GM18861 (cell line): ENCODE data around the gene FHL1.
"Not testable (repeated sequence)": the region's sequence is repeated elsewhere in the genome, so short reads cannot be mapped to it uniquely, and the experiment has no call there.

Source experiments
- ATAC-seq: cut with Tn5 transposase; IDR thresholded peaks from one replicate; pipeline ENCODE4 v1.9.1; 2021; ENCODE audit not compliant: unreplicated experiment

Gene FHL1

DNA sequence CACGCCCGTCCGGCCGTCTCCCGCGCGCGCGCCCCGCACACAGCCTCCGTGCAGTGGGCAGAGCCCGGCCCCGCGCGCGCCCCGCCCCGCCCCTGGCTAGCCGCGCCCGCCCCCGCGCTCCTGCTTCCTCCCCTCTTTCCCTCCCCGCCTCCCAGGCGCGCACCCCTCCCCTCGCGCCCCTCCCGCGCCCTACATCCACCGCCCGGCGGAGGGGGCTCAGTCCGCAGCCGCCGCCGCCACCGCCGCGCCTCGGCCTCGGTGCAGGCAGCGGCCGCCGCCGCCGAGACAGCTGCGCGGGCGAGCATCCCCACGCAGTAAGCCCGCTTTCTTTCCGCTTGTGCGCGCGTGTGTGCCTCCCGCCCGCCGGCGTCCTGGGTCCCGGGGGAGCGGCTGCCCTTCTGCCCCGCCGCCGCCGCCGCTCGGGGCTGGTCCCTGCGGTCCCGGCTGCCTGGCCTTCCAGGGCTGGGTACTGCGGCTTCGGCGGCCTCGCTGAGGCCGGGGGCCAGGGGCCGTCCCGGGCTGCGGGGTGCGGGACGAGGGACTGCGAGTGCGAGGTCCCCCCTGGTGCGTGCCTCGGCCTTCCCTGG is at the start of gene FHL1:
FHL1 (plus strand) TSS at position 219 of the 587 bp plus-strand sequence.
- no peak for ATAC-seq

DNA sequence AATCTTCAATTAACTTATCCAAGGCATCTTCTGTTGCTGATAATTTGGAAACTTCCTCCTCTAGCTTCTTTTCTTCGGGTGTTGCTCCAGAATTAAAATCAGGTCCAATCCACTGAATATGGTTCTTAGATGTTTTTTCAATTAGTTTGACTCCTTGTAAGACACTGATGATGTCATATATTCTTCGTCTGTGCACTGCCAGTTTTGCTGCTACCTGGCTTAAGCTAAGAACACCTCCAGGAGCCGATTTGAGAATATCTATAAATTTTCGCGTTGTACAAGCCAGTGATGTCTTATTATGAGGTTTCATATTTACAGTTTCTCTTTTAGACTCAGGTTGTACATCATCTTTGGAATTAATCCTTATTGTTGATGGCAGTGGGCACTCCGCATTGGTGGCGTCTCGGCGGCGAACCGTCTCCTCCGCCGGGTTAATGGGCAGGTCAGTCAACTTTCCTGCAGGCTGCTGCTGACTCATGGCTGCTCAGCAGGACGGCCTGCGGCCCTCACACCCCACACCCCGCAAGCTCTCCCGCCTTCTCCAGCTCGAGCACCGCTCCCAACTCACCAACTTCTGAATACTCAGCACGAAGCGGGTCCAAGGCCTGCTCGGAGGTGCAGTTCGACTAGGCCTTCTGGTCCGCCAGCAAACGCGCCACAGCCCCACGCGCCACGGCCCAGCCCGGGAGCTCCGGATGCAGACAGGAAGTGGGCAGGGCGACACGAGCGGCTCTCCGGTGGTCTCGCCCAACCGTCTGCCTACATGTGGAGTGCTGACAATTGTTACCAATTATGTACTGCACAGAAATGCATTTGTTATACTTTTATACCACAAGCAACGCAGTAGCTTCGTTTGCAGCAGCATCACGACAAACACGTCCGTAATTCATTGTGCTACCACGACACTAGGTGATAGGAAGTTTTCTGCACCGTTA is 49.2 kb upstream of the FHL1 start:
- no peak for ATAC-seq

DNA sequence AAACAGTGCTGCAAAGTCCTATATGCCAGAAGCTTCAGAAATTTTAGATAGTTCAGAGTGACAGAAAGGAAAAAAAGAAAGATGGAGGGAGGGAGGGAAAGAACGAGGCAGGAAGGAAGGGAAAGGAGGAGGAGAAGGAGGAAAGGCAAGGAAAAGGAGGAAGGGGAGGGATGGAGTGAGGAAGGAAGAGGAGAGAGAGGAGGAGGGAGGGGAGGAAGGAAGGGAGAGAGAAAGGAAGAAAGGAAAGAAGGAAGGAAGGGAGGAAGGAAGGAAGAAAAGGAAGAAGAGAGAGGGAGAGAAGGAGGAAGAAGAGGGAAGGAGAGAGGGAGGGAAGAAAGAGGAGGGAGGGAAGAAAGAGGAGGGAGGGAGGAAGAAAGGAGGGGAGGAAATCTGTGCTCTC is 42.4 kb upstream of the FHL1 start:
- ATAC-seq, result no peak

DNA sequence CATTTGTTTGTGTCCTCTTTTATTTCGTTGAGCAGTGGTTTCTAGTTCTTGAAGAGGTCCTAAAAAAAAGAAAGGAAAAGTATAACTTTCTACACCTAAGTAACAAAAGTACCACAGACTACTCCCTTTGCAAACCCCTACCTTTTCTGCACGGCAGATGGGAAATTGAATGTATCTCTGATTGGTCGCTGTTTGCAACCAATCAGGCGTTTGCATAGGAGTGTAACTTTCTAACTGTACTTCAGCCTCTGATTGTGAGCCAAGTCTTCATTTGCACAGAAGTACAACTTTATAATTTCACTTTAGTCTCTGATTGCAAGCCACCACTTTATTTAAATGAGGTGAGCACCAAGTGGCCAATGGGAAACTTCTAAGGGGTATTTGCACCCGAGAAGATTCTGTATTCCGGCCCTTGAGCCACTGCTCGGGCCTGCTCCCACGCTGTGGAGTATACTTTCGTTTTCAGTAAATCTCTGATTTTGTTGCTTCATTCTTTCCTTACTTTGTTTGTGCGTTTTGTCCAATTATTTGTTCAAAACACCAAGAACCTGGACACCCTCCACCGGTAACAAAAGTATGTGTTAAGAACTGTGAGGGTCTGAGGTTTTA is 40.3 kb upstream of the FHL1 start:
- no peak for ATAC-seq

DNA sequence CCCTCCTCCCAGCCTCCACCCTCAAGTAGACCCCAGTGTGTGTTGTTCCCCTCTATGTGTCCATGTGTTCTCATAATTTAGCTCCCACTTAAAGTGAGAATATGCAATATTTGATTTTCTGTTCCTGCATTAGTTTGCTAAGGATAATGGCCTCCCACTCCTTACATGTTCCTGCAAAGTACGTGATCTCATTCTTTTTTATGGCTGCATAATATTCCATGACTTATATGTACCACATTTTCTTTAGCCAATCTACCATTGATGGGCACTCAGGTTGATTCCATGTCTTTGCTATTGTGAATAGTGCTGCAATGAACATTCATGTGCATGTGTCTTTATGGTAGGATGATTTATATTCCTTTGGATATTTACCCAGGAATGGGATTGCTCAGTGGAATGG is 38.4 kb upstream of the FHL1 start:
- not testable (repeated sequence) for ATAC-seq

DNA sequence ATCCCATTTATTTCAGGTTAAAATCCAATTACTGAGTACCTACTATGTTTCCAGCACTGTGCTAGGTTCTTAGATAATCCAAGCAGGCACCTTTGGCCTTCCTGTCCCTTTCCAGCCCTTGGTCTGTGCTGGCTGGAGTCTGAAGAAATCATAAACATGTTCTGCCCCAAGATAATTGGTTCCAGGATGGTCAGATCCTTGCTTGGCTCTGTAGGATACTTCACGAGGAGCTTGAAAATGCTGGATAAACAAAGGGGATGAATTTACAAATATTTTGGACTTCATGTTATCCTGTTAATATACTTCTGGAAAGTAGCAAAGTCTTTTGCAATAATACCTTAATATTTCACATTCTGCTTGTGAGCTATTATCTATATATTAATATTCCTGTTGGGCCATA is 35.0 kb upstream of the FHL1 start:
- no peak for ATAC-seq

DNA sequence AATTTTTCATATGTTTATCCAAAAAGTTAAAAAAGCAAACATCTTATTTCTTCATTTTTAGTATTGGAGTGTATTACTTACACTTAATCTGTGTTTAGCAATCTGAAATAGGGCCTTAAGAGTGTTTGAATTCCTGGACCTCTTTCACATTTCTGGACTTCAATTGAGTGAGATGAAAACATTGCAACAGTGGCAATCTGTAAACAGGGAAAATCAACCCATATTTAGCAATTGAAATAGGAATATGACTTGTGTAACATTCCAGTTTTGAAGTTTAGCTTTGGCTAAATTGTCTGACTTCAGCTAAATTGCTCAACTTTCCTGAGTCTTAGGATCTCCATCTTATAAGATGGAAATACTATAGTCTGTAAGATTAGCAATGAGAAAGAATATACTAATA is 34.6 kb upstream of the FHL1 start:
- no peak for ATAC-seq

DNA sequence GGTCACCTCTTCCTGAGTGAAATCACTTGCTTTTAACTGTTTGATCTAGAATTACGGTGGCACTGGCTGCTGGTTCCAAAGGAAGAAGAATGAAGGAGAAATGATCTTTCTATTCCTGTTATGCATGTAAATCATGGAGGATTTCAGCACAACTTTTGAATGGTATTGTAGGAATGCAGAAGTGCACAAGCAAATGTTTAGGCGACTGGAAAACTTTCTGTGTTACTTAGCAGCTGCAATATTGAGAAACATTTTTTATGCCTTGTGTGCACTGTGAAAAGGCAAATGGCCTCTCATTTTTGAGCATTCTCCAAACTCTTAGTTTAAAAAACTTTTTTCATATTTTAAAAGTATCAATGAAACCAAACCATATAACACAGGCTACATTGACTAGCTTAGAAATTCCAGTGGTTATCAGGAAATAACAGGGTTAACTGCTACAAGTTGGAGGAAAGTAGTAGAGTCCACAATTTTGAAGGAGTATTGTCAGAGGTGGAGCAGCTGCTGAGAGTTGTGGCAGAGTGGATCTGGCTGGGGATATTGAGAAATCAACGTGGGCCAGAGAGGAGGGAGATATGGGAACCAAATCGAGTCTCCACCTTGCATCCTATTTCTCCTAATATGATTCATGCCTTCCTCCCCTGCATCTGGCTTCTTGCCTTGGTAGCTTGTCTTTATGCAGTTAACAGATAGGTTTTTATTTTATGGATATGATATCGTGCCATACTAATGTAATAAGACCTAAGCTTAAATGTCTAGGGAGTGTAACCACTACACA is 32.0 kb upstream of the FHL1 start:
- ATAC-seq, result no peak

DNA sequence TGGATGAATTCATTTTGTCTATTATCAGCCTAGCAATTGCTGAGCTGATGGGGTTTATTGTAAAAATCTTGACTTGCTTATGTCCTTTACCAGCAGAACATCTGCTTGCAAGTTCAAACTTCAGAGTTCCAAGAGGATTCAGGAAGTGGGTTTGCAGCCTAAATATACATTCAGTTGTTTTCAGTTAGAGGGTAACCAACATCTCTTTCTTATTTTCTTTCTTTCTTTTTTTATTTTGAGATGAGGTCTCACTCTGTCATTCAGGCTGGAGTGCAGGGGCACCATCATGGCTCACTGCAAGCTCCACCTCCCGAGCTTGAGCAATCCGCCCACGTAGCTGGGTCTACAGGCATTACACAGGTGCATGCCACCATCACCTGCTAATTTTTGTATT is 31.4 kb upstream of the FHL1 start:
- no peak for ATAC-seq

DNA sequence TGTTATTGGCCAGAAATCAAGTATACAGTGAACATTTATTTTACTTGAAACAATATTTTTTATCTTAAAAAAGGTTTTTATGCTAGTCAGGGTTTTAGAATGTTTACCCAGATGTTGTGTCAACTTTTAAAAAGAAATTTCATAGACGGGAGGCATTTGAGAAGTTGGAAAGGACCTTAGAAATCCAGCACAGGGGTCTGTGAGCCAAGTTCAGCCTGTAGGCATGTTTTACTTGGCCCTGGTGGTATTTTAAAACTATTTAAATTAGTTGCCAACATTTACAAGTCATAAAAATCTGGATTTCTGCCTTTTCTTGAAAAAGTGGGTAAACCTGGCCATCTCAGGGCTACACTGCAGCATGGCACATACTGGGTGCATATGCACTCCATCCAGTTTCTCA is 25.5 kb upstream of the FHL1 start:
- no peak for ATAC-seq

DNA sequence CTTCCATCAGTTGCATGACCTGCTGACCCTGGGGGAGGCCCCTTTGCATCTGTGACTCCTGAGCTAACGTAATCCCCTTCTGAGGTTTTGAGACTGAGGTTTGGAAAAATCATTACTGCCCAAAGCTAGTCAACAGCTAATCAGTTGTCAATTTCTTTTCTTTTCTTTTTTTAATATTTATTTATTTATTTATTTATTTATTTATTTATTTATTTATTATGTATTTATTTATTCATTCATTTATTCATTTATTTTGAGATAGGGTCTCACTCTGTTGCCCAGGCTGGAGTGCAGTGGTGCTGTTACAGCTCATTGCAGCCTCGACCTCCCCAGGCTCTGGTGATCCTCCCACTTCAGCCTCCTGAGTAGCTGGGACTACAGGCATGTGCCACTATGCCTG is 25.1 kb upstream of the FHL1 start:
- ATAC-seq, result no peak

DNA sequence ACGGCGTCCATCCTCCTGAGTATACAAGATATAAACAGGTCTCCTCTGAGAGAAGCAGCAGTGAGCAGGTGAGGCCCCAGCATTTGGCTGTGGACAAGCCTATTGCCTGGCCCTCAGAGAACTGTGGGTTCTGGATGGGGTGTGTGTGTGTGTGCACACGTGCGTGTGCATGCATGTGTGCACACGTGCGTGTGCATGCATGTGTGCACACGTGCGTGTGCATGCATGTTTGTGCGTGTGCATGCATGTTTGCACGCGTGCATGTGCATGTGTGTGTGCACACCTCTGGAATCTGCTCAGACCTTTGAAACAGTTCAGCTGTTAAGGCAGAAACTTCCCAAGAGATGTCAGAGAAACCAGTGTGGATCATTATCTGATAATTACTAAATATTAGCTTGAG is 22.2 kb upstream of the FHL1 start:
- no peak for ATAC-seq

DNA sequence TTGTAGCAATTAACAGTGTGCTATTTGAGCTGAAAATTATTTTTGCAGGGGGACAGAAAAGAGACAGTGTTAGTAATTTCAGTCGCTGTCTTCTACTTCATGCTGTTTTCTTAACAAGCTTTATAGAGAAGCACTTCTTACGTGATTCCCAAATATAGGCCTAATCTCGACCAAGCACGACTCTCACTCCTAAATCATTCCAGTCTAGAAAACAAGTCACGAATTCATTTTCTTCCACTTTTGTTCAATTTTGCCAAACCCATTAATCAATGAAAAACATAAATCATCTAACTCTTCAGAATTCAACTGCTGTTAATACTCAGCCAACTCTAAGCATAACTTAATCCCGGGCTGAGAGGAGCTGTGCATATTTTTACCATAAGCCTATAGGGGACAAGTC is 21.0 kb upstream of the FHL1 start:
- ATAC-seq, result no peak

DNA sequence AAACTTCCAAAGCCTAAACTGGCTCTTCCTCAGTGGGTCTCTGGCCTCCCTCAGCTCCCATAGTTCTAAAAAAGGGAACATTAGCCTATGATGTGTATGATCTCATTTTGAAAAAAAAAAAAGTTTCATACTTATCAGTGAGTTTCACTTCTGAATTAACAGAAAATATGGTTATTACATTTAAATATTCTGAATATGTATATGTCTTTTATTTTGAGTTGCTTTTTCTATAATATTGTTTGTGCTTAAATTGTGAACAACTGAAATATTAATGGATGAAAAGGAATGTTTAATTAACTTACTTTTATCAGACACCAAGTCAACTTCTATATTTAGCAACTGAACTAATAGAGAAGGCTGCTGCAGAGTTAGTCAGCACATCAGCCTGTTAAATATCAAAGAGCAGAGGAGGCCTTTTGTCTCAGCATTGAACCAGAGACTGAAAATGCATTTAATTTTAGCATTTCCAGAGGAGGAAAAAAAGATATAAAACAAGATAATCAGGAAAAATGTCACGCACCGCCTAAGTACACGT is 20.4 kb upstream of the FHL1 start:
- no peak for ATAC-seq

DNA sequence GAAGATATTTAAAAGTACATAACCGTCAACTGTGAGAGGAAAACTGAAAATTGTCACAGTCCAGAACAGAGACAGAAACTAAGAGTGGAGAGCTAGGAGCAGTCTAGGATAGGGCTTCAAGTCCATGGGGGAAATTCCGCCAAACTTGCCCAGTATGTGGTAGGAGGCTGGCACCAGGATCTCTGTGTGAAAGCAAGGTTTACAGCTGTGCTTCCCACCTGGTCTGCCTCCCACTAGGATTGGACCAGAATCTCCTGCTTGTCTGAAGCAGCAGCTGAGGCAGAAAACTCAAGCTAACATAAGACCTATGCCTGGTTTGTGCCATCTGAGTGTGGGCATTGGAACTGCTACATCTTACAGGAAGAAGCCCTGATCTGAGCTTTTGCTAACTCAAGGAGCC is 18.6 kb upstream of the FHL1 start:
- no peak for ATAC-seq

DNA sequence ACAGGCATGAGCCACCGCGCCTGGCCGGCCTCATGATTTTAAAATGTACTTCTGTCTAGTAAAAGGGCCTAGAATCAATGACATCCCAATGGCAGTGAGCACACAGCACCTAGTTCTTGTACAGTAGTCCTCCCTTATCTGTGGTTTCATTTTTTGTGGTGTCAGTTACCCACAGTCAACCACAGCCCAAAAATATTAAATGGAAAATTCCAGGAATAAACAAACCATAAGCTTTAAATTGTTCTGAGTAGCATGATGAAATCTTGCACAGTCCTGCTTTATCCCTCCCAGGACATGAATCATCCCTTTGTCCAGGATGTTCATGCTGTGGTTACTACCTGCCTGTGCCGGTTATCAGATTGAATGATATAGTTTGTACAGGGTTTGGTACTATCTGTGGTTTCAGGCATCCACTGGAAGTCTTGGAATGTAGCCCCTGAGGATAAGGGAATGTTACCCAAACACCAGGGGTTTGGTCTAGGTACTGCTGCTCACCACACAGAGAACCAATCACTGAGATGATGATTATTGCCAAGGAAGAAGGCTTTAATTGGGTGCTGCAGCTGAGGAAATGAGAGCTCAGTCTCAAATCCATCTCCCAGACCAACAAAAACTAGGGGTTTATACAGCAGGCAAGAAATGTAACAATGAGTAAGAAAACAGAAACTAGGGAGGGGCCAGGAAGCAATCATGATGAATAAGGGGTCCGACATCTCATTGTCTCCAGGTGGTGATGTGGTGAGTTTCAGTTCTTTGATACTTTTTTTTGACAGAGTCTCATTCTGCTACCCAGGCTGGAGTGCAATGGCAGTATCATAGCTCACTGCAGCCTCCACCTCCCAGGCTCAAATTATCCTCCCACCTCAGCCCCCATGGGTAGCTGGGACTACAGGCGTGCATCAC is 16.2 kb upstream of the FHL1 start:
- ATAC-seq, result no peak

DNA sequence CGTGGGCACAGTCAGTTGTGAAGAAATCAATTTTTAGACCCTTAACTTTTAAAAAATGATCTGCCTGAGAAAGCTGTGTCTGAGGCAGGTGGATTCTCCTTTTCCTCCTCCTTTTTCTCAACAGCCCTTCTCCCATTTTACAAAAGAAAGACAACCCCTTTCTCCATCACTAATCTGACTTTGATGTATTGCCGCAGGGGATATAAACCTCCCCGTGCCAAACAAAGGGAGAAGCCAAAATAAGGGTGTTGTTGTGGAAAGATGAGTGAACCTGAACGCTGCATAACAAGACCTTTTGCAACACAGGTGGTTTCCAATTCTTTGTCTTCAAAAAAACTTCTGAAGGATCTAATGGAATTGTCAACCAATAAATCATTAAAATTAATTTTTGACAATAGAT is 8.4 kb upstream of the FHL1 start:
- no peak for ATAC-seq

DNA sequence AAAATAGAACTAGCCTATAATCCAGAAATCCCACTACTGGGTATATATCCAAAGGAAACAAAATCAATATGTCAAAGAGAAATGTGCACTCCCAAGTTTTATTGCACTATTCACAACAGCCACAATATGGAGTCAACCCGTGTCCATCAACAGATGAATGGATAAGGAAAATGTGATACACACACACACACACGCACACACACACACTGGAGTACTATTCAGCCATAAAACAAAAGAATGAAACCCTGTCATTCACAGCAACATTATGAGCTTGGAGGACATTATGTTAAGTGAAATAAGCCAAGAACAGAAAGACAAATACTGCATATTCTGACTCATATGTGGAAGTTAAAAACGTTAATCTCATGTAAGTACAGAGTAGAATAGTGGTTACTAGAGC is 5.8 kb upstream of the FHL1 start:
- no peak for ATAC-seq

DNA sequence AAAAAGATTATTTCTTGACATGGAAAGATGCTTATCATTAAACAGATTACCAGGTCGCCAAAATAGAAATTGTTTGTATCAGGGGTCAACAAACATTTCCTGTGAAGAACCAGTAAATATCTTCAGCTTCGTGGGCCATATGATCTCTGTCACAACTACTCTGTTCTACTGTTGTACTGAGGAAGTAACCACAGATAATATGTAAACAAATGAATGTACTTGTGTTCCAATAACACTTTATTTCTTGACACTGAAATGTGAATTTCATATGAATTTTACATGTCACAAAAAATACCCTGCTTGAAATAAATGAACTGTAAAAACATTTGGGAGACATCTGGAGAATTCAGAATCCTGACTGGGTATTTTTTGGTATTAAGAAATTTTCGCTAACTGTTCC is 4.7 kb upstream of the FHL1 start:
- no peak for ATAC-seq

DNA sequence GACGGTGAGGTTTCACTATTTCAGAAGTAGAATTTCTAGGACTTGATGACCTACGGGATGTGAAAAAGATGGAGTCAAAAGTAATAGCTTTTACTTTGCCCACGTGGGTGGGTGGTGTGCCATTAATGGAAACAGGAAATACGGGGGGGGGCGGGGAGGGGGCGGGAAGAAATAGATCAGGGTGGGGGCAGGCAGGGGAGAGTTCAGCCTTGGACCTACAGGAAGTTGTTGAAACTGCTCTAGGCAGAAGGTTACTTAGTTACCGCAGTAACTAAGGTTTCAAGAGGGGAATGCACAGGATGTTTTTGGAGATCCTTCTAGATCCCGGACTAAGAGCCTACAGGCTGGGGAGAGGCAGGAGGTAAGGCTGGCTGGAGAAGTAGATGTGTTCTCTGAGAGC is 3.6 kb upstream of the FHL1 start:
- ATAC-seq, result no peak
